MM.1S (cell line): ENCODE data around the gene PCDHB15.
A peak's percentile ranks its signal among the peaks of the same experiment; 100 is the strongest.
"Not testable (repeated sequence)": the region's sequence is repeated elsewhere in the genome, so short reads cannot be mapped to it uniquely, and the experiment has no call there.

ENCODE experiments used
- DNase-seq: peaks from one replicate; pipeline ENCODE4 v3.0.0-alpha.2; 2015
- H2AFZ ChIP-seq: fragments of 300-600 bp; sonication (generic); 2 replicates; pipeline ENCODE4 v1.6.0; 2016; ENCODE audit warnings: antibody characterized with exemption, low read length
- H3F3A ChIP-seq: fragments of 300-600 bp; sonication (generic); 2 replicates; pipeline ENCODE4 v1.6.1; 2016; ENCODE audit warnings: mild to moderate bottlenecking, antibody characterized with exemption, low read length, moderate library complexity, mixed read lengths; ENCODE audit not compliant: insufficient read depth
- H3K27ac ChIP-seq: fragments of 300-600 bp; sonication (generic); 2 replicates; pipeline ENCODE4 v1.5.1; 2016; ENCODE audit warnings: mild to moderate bottlenecking, low read length
- H3K27me3 ChIP-seq: fragments of 300-600 bp; sonication (generic); replicated peaks from 2 replicates; pipeline ENCODE4 v1.6.0; 2016; ENCODE audit warnings: low read length; ENCODE audit not compliant: insufficient read depth
- H3K36me3 ChIP-seq: fragments of 300-600 bp; sonication (generic); replicated peaks from 2 replicates; pipeline ENCODE4 v1.6.1; 2016; ENCODE audit warnings: mild to moderate bottlenecking, low read length, mixed read lengths; ENCODE audit not compliant: insufficient read depth
- H3K4me1 ChIP-seq: fragments of 300-600 bp; sonication (generic); 2 replicates; pipeline ENCODE4 v1.6.1; 2016; ENCODE audit warnings: low read length, mixed read lengths
- H3K4me2 ChIP-seq: fragments of 300-600 bp; sonication (generic); 2 replicates; pipeline ENCODE4 v1.6.0; 2016; ENCODE audit warnings: low read depth, low read length
- H3K4me3 ChIP-seq: fragments of 300-600 bp; sonication (generic); 2 replicates; pipeline ENCODE4 v1.5.1; 2016; ENCODE audit warnings: low read length, mixed read lengths
- H3K79me2 ChIP-seq: fragments of 300-600 bp; sonication (generic); 2 replicates; pipeline ENCODE4 v1.6.1; 2016; ENCODE audit warnings: mixed run types, low read length, mixed read lengths
- H3K9ac ChIP-seq: fragments of 300-600 bp; sonication (generic); 2 replicates; pipeline ENCODE4 v1.6.1; 2016; ENCODE audit warnings: low read length, mixed read lengths
- H3K9me2 ChIP-seq: fragments of 300-600 bp; sonication (generic); replicated peaks from 2 replicates; pipeline ENCODE4 v1.6.1; 2016; ENCODE audit warnings: mild to moderate bottlenecking, low read length, mixed read lengths; ENCODE audit not compliant: insufficient read depth
- H3K9me3 ChIP-seq: fragments of 300-600 bp; sonication (generic); replicated peaks from 2 replicates; pipeline ENCODE4 v1.6.1; 2016; ENCODE audit warnings: mild to moderate bottlenecking, low read length, mixed read lengths; ENCODE audit not compliant: insufficient read depth
- H4K20me1 ChIP-seq: fragments of 300-600 bp; sonication (generic); 2 replicates; pipeline ENCODE4 v1.6.1; 2016; ENCODE audit warnings: mild to moderate bottlenecking, low read length, moderate library complexity, mixed read lengths; ENCODE audit not compliant: insufficient read depth
- CTCF ChIP-seq: fragments of 300-600 bp; sonication (generic); IDR thresholded peaks from 2 replicates; pipeline ENCODE4 v1.5.1; 2016; ENCODE audit warnings: antibody characterized with exemption, low read length, mixed read lengths
- EZH2 ChIP-seq: fragments of 300-600 bp; sonication (generic); optimal IDR thresholded peaks from 2 replicates; pipeline ENCODE3; 2017; ENCODE audit warnings: low read depth, mild to moderate bottlenecking, antibody characterized with exemption, low read length, mixed read lengths
- EZH2phosphoT487 ChIP-seq: fragments of 300-600 bp; sonication (generic); IDR thresholded peaks from 2 replicates; pipeline ENCODE4 v1.6.1; 2018; ENCODE audit warnings: antibody characterized with exemption, low read length

PCDHB15 gene

GRCh38 chr5:141208478-141208877, 36.7 kb upstream of the PCDHB15 start, which contains the start of gene PCDHB12:
Gene PCDHB12, plus strand, starts transcription at chr5:141208719. Its CDS starts 189 bp downstream, at chr5:141208908.
- Histone ChIP-seq H3K4me2 (no peak within 1 kb of the TSS), H3K36me3 (no peaks in the 10 kb centered on the region), H3K4me1 (no peaks in the 10 kb centered on the region), H3F3A (no peaks in the 10 kb centered on the region), H3K9me2 (no peaks in the 10 kb centered on the region), H3K27ac (no peak within 1 kb of the TSS), H4K20me1 (no peaks in the 10 kb centered on the region), H3K9me3 (no peaks in the 10 kb centered on the region), H3K9ac (no peak within 1 kb of the TSS), H3K4me3 (no peak within 1 kb of the TSS), H2AFZ (no peak within 1 kb of the TSS), H3K79me2 (no peaks in the 10 kb centered on the region), H3K27me3 (0 out of 2 replicates have a peak, but pooled peaks cover 4% of the 10 kb centered on the region)
- peak; percentile 37 for DNase-seq
- no peak for TF ChIP-seq EZH2
- peak; percentile 52 for TF ChIP-seq CTCF
- no peak for TF ChIP-seq EZH2phosphoT487

- H3K4me1 ChIP-seq, H3F3A ChIP-seq, H3K4me3 ChIP-seq, H3K9me2 ChIP-seq, H3K27ac ChIP-seq, H3K9me3 ChIP-seq, H2AFZ ChIP-seq, H3K9ac ChIP-seq, DNase-seq, H3K4me2 ChIP-seq, H3K36me3 ChIP-seq, H3K79me2 ChIP-seq, H4K20me1 ChIP-seq, H3K27me3 ChIP-seq: not testable (repeated sequence)
Measured at GRCh38 chr5:141210281-141210680, 34.9 kb upstream of the PCDHB15 start.

- H3F3A ChIP-seq, H4K20me1 ChIP-seq, H3K9me3 ChIP-seq, H3K9me2 ChIP-seq, H3K4me2 ChIP-seq, H3K9ac ChIP-seq, H3K27me3 ChIP-seq, H3K4me3 ChIP-seq, H3K4me1 ChIP-seq, DNase-seq, H3K36me3 ChIP-seq, H2AFZ ChIP-seq, H3K79me2 ChIP-seq, H3K27ac ChIP-seq: not testable (repeated sequence)
Measured at GRCh38 chr5:141210849-141211248, 34.3 kb upstream of the PCDHB15 start.

- not testable (repeated sequence) for H3K4me2 ChIP-seq
Measured at GRCh38 chr5:141213656-141214339, 31.4 kb upstream of the PCDHB15 start, which contains the start of gene PCDHB13. Gene PCDHB13, plus strand, starts transcription at chr5:141213919. Its CDS starts 205 bp downstream, at chr5:141214124.

GRCh38 chr5:141214583-141214982, 30.6 kb upstream of the PCDHB15 start:
- H4K20me1 ChIP-seq = not testable (repeated sequence)

More at GRCh38 chr5:141213656-141214339, 31.4 kb upstream of the PCDHB15 start, which contains the start of gene PCDHB13:
- not testable (repeated sequence) for H2AFZ ChIP-seq, H3K79me2 ChIP-seq, H3K4me3 ChIP-seq, H3K36me3 ChIP-seq, H4K20me1 ChIP-seq, H3K9me3 ChIP-seq, H3F3A ChIP-seq, H3K4me1 ChIP-seq, H3K9ac ChIP-seq, H3K27ac ChIP-seq, H3K9me2 ChIP-seq, H3K27me3 ChIP-seq
- TF ChIP-seq CTCF = peak; percentile 46
- peak; percentile 37 for DNase-seq

GRCh38 chr5:141215504-141215903, 29.7 kb upstream of the PCDHB15 start:
- not testable (repeated sequence) for H3K4me3 ChIP-seq, H3K9me3 ChIP-seq, H3K79me2 ChIP-seq, H3K9me2 ChIP-seq, H2AFZ ChIP-seq, H3K27ac ChIP-seq, H3K27me3 ChIP-seq, H3K4me2 ChIP-seq, H3F3A ChIP-seq, H3K4me1 ChIP-seq, DNase-seq, H4K20me1 ChIP-seq, H3K36me3 ChIP-seq, H3K9ac ChIP-seq

More at GRCh38 chr5:141214583-141214982, 30.6 kb upstream of the PCDHB15 start:
- not testable (repeated sequence) for H3F3A ChIP-seq, H3K4me2 ChIP-seq, H3K9ac ChIP-seq, H3K4me3 ChIP-seq, H3K9me3 ChIP-seq, DNase-seq, H3K9me2 ChIP-seq, H3K27me3 ChIP-seq, H3K4me1 ChIP-seq, H2AFZ ChIP-seq, H3K27ac ChIP-seq, H3K36me3 ChIP-seq, H3K79me2 ChIP-seq
